Astrocyte of the spinal cord (primary cell): ENCODE data around the gene NTRK1.
A peak's percentile ranks its signal among the peaks of the same experiment; 100 is the strongest.

Experiments
- DNase-seq: peaks from one replicate; pipeline ENCODE4 v3.0.0; 2011; ENCODE audit warnings: low read depth, low spot score
- H3K4me3 ChIP-seq: 2 replicates; pipeline ENCODE4 v1.5.1; 2011; ENCODE audit warnings: low read depth, mild to moderate bottlenecking, low read length, moderate library complexity
- CTCF ChIP-seq: IDR thresholded peaks from 2 replicates; pipeline ENCODE4 v1.5.1; 2012; ENCODE audit warnings: low read depth, mild to moderate bottlenecking, low read length, inconsistent platforms
- in situ Hi-C: cut with HindIII; loops from 2 replicates; pipeline ENCODE4 v1.10.0; 2017; ENCODE audit warnings: low sequenced_read_pairs

Gene NTRK1

GRCh38 chr1:156893048-156893953 is 32.6 kb downstream of the NTRK1 start, which contains the start of gene PEAR1:
TSS of gene PEAR1 (plus strand) at chr1:156893718. CDS start at chr1:156903927, 10,209 bp downstream.
- in situ Hi-C loops, result no loop called here
- no peak for DNase-seq
- peak; percentile 5 for TF ChIP-seq CTCF
- H3K4me3 ChIP-seq, result peak within 1 kb of the TSS; percentile 50

- H3K4me3 ChIP-seq, result peak overlapping the region; percentile 50
- in situ Hi-C loops, result no loop called here
- TF ChIP-seq CTCF, result no peak
- DNase-seq, result no peak
Observed at GRCh38 chr1:156894001-156894400, 33.3 kb downstream of the NTRK1 start.

- in situ Hi-C loops, result no loop called here
- H3K4me3 ChIP-seq, result peak overlapping the region; percentile 50
- no peak for DNase-seq
- TF ChIP-seq CTCF, result no peak
Observed at GRCh38 chr1:156894711-156895454, 34.2 kb downstream of the NTRK1 start.

GRCh38 chr1:156895455-156895812 is 34.8 kb downstream of the NTRK1 start:
- H3K4me3 ChIP-seq, result no peak overlapping the region

GRCh38 chr1:156895927-156896326 is 35.3 kb downstream of the NTRK1 start:
- no peak for DNase-seq
- no peak overlapping the region for H3K4me3 ChIP-seq
- no peak for TF ChIP-seq CTCF
- in situ Hi-C loops, result no loop called here

More at GRCh38 chr1:156895455-156895812, 34.8 kb downstream of the NTRK1 start:
- no peak for TF ChIP-seq CTCF
- no peak for DNase-seq
- in situ Hi-C loops, result no loop called here

GRCh38 chr1:156896490-156897033 is 35.9 kb downstream of the NTRK1 start:
- peak; percentile 85 for DNase-seq
- no peak for TF ChIP-seq CTCF
- no peak overlapping the region for H3K4me3 ChIP-seq
- in situ Hi-C loops, result no loop called here
